GM23338 (cell line): Measurements from ENCODE around the gene SPATA25.

Experiments
- EZH2phosphoT487 ChIP-seq: fragments of 200-600 bp; sonication (generic); IDR thresholded peaks from one replicate; pipeline ENCODE4 v1.8.1; 2018; ENCODE audit warnings: antibody characterized with exemption; ENCODE audit not compliant: unreplicated experiment
- TF ChIP-seq, protein P1 (sequence below), 2 experiments: fragments of 200-600 bp in 1 of 2; sonication (generic) in 1 of 2; conservative IDR thresholded peaks; 2 replicates each; pipeline versions ENCODE4 v1.5.1 to v1.6.1; 2016 to 2017; ENCODE audit warnings: antibody characterized with exemption in 2 of 2, low read depth in 2 of 2, mild to moderate bottlenecking in 2 of 2, moderate library complexity in 1 of 2

DNA sequence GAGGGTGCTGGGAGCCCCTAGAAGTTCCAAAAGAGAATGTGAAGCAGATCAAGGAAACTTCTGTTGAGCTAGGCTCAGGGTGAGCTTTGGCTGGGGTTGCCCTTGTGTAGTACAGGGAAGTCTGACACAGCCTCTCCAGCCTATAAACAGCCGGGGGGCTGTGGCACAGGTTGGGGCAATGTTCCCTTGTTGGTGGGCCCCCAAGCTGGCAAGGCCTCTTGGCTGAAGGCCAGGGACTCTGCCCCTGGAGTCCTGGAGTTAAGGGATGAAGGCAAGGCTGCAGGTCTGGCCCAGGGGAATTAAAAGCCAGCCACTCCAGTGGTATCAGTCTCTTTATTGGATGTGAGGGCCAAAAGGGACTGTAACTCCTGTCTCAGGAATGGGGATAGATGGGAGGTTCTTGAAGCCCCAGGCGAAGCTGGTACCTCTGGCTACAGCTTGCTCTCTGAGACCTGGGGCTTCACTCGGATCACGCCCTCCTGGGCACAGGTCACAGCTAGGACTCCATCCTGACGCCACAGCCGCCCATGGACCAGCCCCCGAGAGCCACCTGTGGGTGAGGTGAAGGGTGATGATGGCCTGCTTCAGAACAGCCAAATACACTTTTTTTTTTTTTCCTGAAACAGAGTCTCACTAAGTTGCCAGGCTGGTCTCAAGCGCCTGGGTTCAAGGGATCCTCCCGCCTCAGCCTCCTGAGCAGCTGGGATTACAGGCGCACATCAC, 45.9 kb downstream of the SPATA25 start:
- TF ChIP-seq, protein P1, sequence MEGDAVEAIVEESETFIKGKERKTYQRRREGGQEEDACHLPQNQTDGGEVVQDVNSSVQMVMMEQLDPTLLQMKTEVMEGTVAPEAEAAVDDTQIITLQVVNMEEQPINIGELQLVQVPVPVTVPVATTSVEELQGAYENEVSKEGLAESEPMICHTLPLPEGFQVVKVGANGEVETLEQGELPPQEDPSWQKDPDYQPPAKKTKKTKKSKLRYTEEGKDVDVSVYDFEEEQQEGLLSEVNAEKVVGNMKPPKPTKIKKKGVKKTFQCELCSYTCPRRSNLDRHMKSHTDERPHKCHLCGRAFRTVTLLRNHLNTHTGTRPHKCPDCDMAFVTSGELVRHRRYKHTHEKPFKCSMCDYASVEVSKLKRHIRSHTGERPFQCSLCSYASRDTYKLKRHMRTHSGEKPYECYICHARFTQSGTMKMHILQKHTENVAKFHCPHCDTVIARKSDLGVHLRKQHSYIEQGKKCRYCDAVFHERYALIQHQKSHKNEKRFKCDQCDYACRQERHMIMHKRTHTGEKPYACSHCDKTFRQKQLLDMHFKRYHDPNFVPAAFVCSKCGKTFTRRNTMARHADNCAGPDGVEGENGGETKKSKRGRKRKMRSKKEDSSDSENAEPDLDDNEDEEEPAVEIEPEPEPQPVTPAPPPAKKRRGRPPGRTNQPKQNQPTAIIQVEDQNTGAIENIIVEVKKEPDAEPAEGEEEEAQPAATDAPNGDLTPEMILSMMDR (conservative IDR thresholded peaks at IDR 0.05; ENCODE audit: low read depth in 2 of 2): no peak
- no peak for TF ChIP-seq EZH2phosphoT487
